NCI-H226 (cell line): ENCODE data around the gene CASP14.
"Not testable (repeated sequence)": the region's sequence is repeated elsewhere in the genome, so short reads cannot be mapped to it uniquely, and the experiment has no call there.

Experiments
- DNase-seq: peaks from one replicate; pipeline ENCODE4 v3.0.0-alpha.2; 2015

Gene CASP14, protein sequence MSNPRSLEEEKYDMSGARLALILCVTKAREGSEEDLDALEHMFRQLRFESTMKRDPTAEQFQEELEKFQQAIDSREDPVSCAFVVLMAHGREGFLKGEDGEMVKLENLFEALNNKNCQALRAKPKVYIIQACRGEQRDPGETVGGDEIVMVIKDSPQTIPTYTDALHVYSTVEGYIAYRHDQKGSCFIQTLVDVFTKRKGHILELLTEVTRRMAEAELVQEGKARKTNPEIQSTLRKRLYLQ

DNA sequence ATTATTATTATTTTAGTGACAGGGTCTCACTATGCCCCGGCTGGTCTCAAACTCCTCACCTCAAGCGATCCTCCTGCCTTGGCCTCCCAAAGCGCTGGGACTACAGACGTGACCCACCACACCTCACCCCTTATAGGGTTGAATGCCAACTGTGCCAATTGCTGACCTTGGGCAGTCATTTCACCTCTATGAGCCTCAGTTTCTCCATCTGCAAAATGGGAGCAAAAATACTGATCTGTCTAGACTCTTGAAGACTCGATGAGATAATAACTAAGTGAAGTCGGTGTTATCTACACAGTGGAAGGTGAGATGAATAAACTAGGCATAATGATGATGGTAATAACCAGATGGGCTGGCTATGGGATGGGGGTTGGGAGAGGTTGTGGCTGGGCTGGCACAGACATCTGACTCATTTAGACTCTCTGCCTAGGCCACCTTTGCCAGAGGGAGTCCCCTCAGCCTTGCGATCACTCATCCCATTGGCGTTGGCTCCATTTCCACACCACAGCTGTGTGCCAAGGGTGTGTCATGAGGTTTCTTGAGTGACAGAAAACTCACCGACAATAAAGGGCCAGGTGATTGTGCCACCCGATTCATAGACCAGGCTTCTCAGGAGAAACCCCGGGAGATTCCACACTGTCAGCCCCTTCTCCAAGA lies at the start of gene CASP14:
CASP14 (plus strand) TSS at position 596 of the 657 bp plus-strand sequence. CDS start 2,772 bp downstream, outside the sequence.
- no peak for DNase-seq

DNA sequence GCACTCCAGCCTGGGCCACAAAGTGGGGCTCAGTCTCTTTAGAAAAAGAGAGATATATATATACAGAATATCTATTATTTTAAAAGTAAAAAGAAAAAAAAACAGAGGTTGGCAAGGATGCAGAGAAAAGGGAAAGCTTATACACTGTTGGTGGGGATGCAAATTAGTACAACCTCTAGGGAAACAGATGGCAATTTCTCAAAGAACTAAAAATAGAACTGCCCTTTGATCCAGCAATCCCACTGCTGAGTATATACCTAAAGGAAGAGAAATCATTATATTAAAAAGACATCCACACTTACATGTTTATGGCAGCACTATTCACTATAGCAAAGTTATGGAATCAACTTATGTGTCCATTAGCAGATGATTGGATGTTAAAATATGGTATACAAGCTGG lies 41.0 kb upstream of the CASP14 start:
- no peak for DNase-seq

DNA sequence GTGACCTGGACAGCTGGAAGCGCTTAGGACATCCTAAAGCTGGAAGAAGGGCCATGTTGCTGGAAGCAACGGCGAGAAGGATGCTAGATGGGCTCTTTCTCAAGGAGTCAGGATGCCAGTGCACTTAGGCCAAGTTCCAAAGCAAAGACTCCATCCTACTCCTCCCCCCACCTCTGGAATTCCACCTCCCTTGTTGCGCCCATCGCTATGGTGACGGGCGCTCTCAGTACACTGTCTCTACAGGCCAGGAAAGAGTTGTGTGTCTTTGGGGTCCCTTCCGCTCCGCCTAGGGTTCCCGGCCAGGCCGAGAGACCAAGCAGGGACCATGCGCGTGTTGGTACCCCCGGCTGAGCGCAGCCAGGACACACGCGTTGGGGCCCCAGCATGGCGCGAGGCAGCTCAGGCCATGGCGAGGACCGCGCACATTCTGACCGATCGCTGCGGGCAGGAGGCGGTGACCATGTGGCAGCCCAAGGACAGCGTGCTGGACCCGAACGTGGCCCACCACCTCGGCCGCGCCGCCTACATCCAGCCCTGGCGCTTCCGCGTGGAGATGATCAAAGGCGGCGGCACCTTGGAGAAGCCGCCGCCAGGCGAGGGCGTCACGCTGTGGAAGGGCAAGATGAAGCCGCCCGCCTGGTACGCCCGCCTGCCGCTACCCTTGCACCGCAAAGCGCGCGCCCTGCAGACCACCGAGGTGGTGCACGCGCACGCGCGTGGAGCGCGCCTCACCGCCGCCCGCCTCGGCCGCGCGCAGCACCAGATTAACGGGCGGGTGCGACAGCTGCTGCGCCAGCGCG lies 38.6 kb upstream of the CASP14 start:
- no peak for DNase-seq

DNA sequence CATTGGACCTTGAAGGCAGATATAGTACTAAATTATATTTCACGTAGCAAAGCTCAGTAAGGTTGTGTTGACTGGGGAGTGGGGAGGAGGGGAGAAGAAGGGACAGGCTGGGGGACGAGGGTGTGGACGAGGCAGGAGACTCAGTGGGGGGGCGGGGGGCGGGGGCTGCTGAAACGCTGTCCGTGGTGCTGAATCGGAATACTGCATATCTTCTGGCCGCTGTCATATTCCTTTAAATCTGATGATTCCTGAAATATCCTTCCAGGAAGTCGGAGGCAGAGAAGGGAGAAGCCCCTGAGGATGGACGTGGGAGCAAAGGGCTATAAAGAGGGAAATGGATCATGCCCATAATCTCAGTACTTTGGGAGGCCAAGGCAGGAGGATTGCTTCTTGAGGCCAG lies 34.7 kb upstream of the CASP14 start:
- no peak for DNase-seq

DNA sequence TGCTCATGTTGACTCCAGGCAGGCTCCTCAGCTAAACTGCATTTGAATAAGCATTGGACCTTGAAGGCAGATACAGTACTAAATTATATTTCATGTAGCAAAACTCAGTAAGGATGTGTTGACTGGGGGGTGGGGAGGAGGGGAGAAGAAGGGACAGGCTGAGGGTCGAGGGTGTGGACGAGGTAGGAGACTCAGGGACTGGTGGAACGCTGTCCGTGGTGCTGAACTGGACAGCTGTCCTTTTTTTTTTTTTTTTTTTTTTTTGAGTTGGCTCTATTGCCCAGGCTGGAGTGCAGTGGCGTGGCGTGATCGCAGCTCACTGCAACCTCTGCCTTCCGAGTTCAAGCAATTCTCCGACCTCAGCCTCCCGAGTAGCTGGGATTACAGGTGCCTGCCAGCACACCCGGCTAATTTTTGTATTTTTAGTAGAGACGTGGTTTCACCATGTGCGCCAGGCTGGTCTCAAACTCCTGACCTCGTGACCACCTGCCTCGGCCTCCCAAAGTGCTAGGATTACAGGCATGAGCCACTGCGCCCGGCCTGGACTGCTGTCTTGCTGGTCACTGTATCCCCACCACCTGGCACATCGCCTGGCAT lies 33.2 kb upstream of the CASP14 start:
- DNase-seq = no peak

DNA sequence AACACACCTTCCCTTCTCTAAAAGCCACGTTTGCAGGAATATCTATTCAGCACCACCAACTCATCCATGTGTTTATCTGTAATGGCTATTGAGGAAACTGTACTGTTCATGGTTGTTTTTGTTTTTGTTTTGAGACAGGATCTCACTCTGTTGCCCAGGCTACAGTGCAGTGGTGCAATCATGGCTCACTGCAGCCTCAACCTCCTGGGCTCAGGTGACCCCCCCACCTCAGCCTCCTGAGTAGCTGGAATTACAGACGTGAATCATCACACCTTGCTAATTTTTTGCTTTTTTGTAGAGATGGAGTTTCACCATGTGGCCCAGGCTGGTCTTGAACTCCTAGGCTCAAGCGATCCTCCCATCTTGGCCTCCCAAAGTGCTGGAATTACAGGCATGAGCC lies 30.4 kb upstream of the CASP14 start:
- not testable (repeated sequence) for DNase-seq

DNA sequence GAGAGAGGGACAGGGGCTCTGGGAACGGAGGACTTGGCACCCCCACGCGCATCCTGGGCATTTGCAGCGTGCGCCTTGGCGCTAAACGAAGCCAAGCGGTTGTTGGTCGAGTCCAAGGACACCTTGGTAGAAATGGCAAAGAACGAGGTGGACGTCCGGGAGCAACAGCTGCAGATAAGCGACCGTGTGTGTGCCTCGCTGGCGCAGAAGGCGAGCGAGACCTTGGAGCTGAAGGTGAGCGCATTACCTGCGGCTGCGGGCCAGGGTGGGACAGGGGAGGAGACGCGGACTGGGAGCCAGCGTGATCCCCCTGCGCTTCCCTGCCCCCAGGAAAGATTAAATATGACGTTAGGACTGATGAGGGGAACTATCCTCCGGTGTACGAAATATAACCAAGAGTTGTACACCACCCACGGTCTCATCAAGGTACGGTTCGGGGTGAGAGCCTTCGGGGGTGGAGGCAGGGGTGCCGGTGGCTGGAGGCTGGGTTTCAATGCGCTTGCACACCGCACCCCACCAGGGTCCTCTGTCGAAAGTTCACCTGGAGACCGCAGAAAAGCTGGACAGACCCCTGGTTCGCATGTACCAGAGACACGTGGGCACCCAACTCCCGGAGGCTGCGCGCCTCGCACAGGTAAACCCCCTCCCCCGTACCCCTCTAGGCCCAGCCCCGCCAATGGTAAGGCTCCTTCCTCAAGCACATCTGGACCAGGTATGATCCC lies 27.8 kb upstream of the CASP14 start:
- DNase-seq = no peak

DNA sequence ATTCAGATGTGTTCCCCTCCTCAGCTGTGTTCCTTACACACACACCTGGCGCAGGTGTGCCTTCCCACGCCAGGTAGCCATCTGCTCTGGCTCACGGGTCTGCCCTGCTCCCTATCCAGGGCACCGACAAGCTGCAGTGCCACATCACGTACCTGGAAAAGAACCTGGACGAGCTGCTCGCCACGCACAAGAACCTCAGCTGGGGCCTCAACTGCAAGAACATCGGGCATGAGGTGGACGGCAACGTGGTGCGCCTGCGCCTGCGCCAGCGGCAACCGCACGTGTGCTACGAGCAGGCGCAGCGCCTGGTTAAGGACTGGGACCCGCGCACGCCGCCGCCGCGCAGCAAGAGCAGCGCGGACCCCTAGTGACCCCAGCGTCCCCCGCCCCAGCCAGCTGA lies 26.5 kb upstream of the CASP14 start:
- DNase-seq = no peak

DNA sequence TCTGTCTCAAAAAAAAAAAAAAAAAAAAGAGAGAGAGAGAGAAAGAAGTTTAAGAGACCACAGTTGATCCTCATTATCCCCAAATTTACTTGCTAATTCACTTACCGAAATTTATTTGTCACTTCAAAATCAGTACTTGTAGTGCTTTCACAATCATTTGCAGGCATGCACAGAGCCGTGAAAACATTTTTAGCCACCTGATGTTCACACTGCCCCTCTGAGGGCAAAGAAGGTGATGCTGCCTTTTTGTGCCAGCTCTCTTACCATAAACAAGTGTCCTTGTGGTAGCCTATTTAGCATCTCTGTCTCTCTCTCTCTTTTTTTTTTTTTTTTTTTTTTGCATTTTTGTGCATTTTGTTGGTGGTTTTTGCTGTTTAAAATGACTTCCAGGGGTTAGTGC lies 24.1 kb upstream of the CASP14 start:
- no peak for DNase-seq

DNA sequence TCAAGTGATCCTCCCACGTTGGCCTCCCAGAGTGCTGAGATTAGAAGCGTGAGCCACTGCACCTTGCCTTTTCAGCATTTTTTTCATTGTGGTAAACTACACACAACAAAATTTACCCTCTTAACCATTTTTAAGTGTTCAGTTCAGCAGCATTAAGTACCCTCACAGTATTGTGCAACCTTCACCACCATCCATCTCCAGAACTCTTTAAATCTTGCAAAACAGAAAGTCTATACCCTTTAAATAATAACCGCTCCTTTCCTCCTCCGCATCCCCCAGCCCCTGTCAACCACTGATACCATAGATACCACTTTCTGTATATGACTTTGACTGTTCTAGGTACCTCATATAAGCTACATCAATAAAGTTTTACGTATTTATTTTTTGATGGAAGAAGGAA lies 20.8 kb upstream of the CASP14 start:
- DNase-seq = no peak

DNA sequence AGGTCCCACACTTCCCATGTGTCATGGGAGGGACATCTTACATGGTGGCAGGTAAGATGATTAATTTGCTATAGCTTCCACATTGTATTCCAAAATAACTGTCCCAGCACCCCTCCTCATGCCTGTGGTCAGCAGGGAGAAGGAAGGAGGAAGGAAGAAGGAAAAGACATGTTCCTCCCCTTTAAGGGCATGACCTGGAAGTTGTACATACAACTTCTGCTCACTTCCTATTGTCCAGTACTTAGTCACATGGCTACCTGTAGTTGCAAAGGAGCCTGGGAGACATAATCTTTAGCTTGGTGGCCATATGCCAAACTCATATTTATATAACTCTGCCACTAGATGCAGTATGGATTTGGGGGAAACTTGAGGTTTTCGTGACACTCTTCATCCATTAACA lies 17.6 kb upstream of the CASP14 start:
- no peak for DNase-seq

DNA sequence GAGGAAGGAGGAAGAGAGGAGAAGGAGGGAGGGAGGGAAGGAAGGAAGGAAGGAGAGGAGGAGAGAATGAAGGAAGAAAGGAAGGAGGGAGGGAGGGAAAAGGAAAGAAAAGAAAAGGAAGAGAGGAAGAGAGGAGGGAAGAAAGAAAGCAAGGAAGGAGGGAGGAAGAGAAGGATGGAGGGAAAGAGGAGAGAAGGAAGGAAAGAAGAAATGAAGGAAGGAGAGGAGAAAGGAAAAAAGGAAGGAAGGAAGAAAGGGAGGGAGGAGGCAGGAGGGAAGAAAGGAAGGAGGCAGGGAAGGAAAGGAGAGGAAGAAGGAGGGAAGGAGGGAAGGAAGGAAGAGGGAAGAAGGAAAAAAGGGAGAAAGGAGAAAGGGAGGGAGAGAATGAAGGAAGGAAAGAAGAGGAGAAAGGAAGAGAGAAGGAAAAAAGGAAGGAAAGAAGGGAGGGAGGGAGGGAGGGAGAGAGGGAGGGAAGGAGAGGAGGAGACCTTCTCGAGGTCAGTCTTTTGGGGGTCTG lies 13.4 kb upstream of the CASP14 start:
- no peak for DNase-seq

DNA sequence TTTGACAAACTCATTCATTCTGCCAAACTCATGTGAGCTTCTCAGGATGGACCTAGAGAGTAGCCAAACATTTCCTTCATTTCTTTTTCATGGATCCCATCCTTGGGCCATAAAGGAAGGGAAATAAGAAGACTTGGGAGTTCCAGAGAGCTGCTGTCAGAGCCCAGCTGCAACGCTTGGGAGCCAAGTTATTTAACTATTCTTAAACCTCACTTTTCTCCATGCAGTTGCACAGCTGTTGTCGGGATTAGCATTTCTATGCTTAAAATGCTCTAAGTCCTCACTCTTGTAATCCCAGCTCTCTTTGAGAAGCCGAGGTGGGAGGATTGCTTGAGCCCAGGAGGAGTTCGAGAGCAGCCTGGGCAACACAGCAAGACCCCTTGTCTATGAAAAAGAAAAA lies 11.7 kb upstream of the CASP14 start:
- no peak for DNase-seq

DNA sequence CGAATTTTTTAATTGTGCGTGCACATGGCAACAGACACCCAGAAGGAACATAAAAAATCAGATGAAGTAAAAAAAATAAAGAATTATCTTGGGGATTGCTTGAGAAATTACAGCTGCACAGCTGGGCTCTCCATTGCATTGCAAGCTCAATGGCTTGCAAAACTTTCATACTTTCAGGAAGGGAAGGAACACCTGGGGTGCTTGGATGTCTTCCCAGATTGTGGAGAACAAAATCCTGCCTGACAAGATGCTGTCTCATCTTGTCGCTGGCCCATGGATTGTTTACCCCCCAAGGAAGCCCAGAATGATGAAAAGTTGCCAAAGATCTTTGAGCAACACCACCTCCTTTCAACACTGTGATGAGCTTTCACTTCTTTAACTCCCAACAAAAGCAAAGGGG lies 11.0 kb upstream of the CASP14 start:
- no peak for DNase-seq

DNA sequence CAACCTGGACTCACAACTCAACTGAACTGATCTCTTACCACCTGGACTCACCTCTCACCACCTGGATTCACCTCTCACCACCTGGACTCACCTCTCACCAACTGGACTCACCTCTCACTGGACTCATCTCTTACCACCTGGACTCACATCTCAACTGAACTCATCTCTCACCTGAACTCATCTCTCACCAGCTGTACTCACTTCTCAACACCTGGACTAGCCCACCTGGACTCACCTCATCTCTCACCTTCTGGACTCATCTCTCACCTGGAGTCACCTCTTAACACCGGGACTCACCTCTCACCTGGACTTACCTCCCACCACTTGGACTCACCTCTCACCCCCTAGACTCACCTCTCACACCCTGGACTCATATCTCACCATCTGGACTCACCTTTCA lies 7.3 kb upstream of the CASP14 start:
- DNase-seq = no peak

DNA sequence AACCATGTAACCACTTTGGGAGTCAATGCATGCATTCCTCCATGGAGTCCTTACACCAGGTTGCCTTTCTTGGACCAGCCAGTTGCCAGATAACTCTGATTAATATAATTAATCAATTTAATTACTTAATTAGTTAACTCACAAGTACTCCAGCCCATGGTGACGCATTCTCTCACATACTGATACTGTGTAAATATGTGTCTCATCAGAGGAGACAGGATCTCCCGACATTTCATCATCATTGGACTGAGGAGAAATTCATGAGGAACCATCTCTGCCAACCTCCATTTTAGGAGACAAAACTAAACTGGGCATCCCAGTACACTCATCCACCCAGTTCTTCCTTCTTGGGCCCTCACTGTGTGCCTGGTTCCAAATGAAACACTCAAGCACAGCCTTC lies 6.5 kb upstream of the CASP14 start:
- DNase-seq = no peak

DNA sequence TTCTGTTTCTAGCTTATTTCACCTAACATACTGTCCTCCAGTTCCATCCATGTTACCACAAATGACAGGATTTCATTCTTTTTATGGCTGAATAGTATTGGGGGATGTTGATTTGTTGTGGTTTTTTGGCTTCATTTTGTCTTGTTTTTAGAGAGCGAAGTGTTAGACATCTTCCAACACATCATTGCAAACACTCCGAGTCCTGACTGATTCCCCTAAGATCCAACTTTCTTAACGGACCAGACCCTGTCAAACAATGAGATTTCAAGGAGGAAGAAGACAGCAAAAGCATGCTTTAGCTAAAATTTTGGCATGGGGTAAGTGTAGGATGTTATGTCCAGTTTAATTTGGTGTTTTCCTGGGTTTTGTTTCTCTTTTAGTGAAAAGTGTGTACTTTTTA lies 3.8 kb upstream of the CASP14 start:
- DNase-seq = no peak

DNA sequence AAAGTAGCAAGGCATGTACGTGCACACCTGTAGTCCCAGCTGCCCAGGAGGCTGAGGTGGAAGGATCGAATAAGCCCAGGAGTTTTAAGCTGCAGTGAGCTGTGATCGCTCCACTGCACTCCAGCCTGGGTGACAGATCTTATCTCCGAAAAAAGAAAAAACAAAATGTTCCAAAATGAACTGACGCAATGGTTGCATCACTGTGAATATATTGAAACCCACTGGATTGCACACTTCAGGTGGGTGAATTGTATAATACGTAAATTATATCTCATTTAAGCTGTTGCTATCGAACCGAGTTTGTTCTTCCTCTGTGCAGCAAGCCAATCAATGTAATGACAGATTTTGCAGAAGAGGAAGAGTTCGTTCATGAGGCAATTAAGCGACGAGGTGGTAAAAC lies 1.6 kb upstream of the CASP14 start:
- no peak for DNase-seq

DNA sequence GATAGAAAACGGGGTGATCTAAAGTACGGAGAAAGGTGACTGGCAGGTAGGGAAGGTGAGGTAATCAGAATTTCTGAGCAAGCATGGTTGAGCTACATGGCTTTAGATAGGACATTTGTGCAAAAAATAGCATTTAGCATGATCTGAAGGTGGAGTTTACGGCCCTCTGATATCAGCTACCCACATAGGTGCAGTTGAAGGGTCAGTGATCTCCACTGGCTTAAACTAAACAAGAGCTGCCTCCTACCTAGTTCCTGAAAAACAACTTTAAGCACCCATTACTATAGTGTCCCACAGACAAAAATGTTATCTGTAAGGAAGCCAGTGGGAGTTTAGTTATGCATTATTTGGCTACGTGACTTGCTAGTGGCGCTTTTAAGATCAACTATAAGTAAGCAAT lies 1.2 kb upstream of the CASP14 start:
- no peak for DNase-seq

DNA sequence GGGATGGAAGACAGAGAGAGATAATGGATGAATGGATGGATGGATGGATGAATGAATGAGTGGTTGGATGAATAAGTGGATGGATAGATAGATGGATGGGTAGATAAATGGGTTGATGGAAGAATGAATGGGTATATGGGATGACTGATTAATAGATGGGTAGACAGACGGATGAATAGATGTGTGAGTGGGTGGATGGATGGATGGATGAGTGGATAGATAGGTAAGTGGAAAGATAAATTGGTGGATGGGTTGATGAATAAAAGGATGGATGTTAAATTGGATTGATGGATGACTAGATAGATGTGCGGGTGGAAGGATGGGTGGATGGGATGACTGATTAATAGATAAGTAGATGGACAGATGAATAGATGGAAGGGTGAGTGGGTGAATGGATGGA lies 1.4 kb downstream of the CASP14 start:
- DNase-seq = no peak

DNA sequence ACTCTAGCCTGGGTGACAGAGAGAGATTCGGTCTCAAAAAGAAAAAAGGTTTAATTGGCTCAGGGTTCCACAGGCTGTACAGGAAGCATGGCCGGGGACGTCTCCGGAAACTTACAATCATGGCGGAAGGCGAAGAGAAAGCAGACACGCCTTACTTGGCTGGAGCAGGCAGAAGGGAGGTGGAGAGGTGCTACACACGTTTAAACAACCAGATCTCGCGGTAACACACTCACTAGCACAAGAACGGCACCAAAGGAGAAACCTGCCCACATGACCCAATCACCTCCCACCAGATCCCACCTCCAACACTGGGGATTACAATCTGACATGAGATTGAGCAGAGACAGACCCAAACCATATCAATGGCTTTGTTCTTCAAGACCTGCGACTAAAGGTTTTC lies 12.8 kb downstream of the CASP14 start:
- DNase-seq = no peak

DNA sequence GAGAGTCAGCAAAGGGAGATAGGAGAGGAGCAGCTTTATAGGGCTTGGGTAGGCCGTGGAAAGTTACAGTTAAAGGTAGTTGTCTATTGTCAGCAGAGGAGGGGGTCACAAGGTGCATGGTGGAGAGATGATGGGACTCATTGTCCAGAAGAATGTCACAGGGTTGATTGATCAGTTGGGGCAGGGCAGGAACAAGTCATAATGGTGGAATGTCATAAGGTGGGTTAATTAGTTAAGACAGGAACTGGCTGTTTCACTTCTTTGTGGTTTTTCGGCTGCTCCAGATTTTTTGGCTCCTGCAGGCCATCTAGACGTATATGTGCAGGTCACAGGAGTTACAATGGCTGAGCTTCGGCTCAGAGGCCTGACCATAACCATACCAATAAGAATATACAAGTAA lies 21.1 kb downstream of the CASP14 start:
- DNase-seq = not testable (repeated sequence)
